Heart right ventricle (tissue), 16 donors: Measurements from ENCODE around the gene MOSMO. TPM values are rescaled to one million over a fixed set of nuclear protein-coding genes. Genes with fewer than 3 reads are reported as not detected.

Experiments
- ATAC-seq, 8 donors: fragments of 200-7000 bp; cut with Tn5 transposase; one replicate each; pipeline ENCODE4 v1.9.1; 2020; ENCODE audit warnings: mild to moderate bottlenecking in 8 of 8, moderate library complexity in 8 of 8, moderate number of reproducible peaks in 1 of 8
- DNase-seq, 2 donors: peaks; one replicate each; pipeline ENCODE4 v3.0.0-alpha.2; 2020
- H3K27ac ChIP-seq, 10 donors: fragments of 200-600 bp; sonication (generic) in 2 of 10; one replicate each; pipeline versions ENCODE4 v1.5.0 to v1.8.0; 2020 to 2022; ENCODE audit warnings: mild to moderate bottlenecking in 3 of 10
- H3K27me3 ChIP-seq, 7 donors: fragments of 200-600 bp; one replicate each; pipeline ENCODE4 v1.8.0; 2021 to 2022; ENCODE audit warnings: mild to moderate bottlenecking in 2 of 7
- H3K36me3 ChIP-seq, 9 donors: fragments of 200-600 bp; sonication (generic) in 1 of 9; one replicate each; pipeline versions ENCODE4 v1.5.0 to v1.8.0; 2020 to 2022; ENCODE audit warnings: mild to moderate bottlenecking in 2 of 9
- H3K4me1 ChIP-seq, 9 donors: fragments of 200-600 bp; sonication (generic) in 1 of 9; one replicate each; pipeline versions ENCODE4 v1.5.0 to v1.8.0; 2020 to 2022; ENCODE audit warnings: mild to moderate bottlenecking in 4 of 9
- H3K4me3 ChIP-seq, 10 donors: fragments of 200-600 bp; sonication (generic) in 2 of 10; one replicate each; pipeline versions ENCODE4 v1.5.0 to v1.8.0; 2020 to 2022; ENCODE audit warnings: mild to moderate bottlenecking in 7 of 10, moderate library complexity in 2 of 10
- H3K9me3 ChIP-seq, 11 donors: fragments of 200-600 bp in 10 of 11; sonication (generic) in 2 of 11; one replicate each; pipeline versions ENCODE4 v1.5.0 to v1.8.0; 2013 to 2022; ENCODE audit warnings: mild to moderate bottlenecking in 2 of 11, control low read depth in 1 of 11, moderate library complexity in 1 of 11
- CTCF ChIP-seq, 9 donors: fragments of 200-600 bp; sonication (generic) in 2 of 9; IDR thresholded peaks; one replicate each; pipeline versions ENCODE4 v1.5.0 to v1.8.0; 2021 to 2022; ENCODE audit warnings: antibody characterized with exemption in 9 of 9, mild to moderate bottlenecking in 5 of 9, moderate library complexity in 1 of 9
- WGBS, 2 donors: extraction: QIAGEN DNeasy Blood & Tissue Kit; methylation state at CpG; one replicate each; pipeline ENCODE4 v1.1.7; 2013; ENCODE audit warnings: inconsistent platforms in 1 of 2; 5-methylcytosine and 5-hydroxymethylcytosine counted together
- intact Hi-C, 10 donors: fragments of 100-400 bp; cut with DNase I; formaldehyde crosslinking; loops; one replicate each; pipeline versions ENCODE4 v1.11.1 to v1.14.2; 2022
- polyA plus RNA-seq, 2 donors: library from polyadenylated mRNA; stranded (reverse); fragments of 200-250 nt; gene quantifications; one replicate each; pipeline ENCODE4 v1.2.3, GENCODE V29; 2013
- total RNA-seq, 10 donors: library from RNA; stranded (reverse); fragmentation: NEBNext Ultra II Directional in 3 of 10; extraction: Animal tissue kit (Norgen Biotek cat#: 25700) in 3 of 10; gene quantifications; one replicate each; pipeline versions ENCODE4 v1.2.1 to v1.2.4, GENCODE V29; 2021 to 2023
- donor health status: Arrhythmogenic right ventricular cardiomyopathy.
- donor health status: ischemic (EF 13 %, LVEDD 7.1; RV severe dilation, severe dysfunction).
- donor health status: healthy with polysubstance abuse.
- donor health status: DM: no; HTN: yes; CAD: no.
- donor health status: DM: no; HTN: no; CAD: no.
- donor health status: ischemic (EF 25% LVEDD 6.9; RV normal size, moderate dysfunction).
- donor health status: ischemic (EF 25% LVEDD 5.7; RV mildly dilated, moderate dysfunction).
- donor health status: healthy.
- donor health status: DM: yes; HTN: yes; CAD: no.
- donor health status: Ischemic cardiomyopathy.
- donor health status: ischemic (EF 35%, LVEDD 5.7; RV mildly dilated, moderate dysfunction).
- donor health status: nonischemic (EF 11% LVEDD 7.7; RV severe dilation, severe dysfunction).
- donor health status: DM: yes; HTN: yes; CAD: no.
- donor health status: PGD.
- donor health status: ischemic (EF 29% LVEDD 5.4; RV normal size, mild dysfunction).
- donor health status: nonischemic (EF 23%, LVEDD 6.1; RV moderate dilation, normal function).

Gene MOSMO
- total and polyA plus RNA-seq, 12 donors: 7.5 to 13.0 (median 11.3) TPM

GRCh38 chr16:21991621-21992020 is 16.3 kb upstream of the MOSMO start:
- H3K27me3 ChIP-seq: no peaks in the 10 kb centered on the region
- H3K4me3 ChIP-seq: no peak overlapping the region
- peaks cover 0 to 3% (median 0%) of the 10 kb centered on the region in 9 donors for H3K36me3 ChIP-seq
- WGBS, 2 donors: 71 to 76% methylated on average over 6 of the region's 6 CpGs
- H3K9me3 ChIP-seq: no peaks in the 10 kb centered on the region
- H3K27ac ChIP-seq: no peak overlapping the region
- ATAC-seq (no peak), DNase-seq (no peak)
- no peak for TF ChIP-seq CTCF (IDR thresholded peaks at IDR 0.05)
- intact Hi-C loops: no loop called here
- peaks cover 0 to 47% (median 37%) of the 10 kb centered on the region in 9 donors for H3K4me1 ChIP-seq

GRCh38 chr16:21994856-21995465 is 12.9 kb upstream of the MOSMO start:
- H3K9me3 ChIP-seq: no peaks in the 10 kb centered on the region
- no peak for TF ChIP-seq CTCF (IDR thresholded peaks at IDR 0.05)
- no peaks in the 10 kb centered on the region for H3K27me3 ChIP-seq
- DNase-seq (no peak), ATAC-seq (no peak)
- no peak overlapping the region for H3K4me3 ChIP-seq
- H3K4me1 ChIP-seq: peaks cover 0 to 34% (median 23%) of the 10 kb centered on the region in 9 donors
- intact Hi-C loops: loop anchor here in 1 of 10 donors (5.0 kb wide), 1 partner anchor 97 kb away; the partner anchor contains the start of gene VWA3A
- WGBS, 2 donors: 86% methylated on average over 13 of the region's 13 CpGs
- H3K36me3 ChIP-seq: no peaks in the 10 kb centered on the region
- H3K27ac ChIP-seq: no peak overlapping the region

- peak overlapping the region in 8 of 10 donors; percentile 25 to 77 (median 60) for H3K27ac ChIP-seq
- H3K9me3 ChIP-seq: no peaks in the 10 kb centered on the region
- intact Hi-C loops: loop anchor here in 1 of 10 donors (5.0 kb wide), 1 partner anchor 95 kb away; the partner anchor contains the start of gene VWA3A
- DNase-seq (no peak), ATAC-seq (no peak)
- TF ChIP-seq CTCF (IDR thresholded peaks at IDR 0.05): no peak
- WGBS, 2 donors: 68 to 74% methylated on average over 9 of the region's 9 CpGs
- H3K27me3 ChIP-seq: no peaks in the 10 kb centered on the region
- H3K4me3 ChIP-seq: no peak overlapping the region
- no peaks in the 10 kb centered on the region for H3K36me3 ChIP-seq
- H3K4me1 ChIP-seq: peaks cover 3 to 35% (median 18%) of the 10 kb centered on the region in 9 donors
Measured at GRCh38 chr16:21996923-21997696, 10.8 kb upstream of the MOSMO start.

- 81 to 86% methylated on average over 7 of the region's 7 CpGs for WGBS, 2 donors
- intact Hi-C loops: loop anchor here in 1 of 10 donors (5.0 kb wide), 1 partner anchor 94 kb away; the partner anchor contains the start of gene VWA3A
- Histone ChIP-seq H3K9me3 (no peaks in the 10 kb centered on the region), H3K36me3 (no peaks in the 10 kb centered on the region), H3K4me1 (peaks cover 3 to 35% (median 15%) of the 10 kb centered on the region in 9 donors), H3K27ac (peak overlapping the region in 7 of 10 donors; percentile 42 to 77 (median 65)), H3K4me3 (no peak overlapping the region), H3K27me3 (no peaks in the 10 kb centered on the region)
- TF ChIP-seq CTCF (IDR thresholded peaks at IDR 0.05): no peak
- DNase-seq (no peak), ATAC-seq (peak in 4 of 8 donors; percentile 34 to 53 (median 38))
Measured at GRCh38 chr16:21997697-21998480, 10.0 kb upstream of the MOSMO start.
